Mucosa of descending colon (tissue), 3 donors: ENCODE results near the gene UBA6. TPM values are rescaled to one million over a fixed set of nuclear protein-coding genes. Genes with fewer than 3 reads are reported as not detected.
"Not testable (repeated sequence)": the region's sequence is repeated elsewhere in the genome, so short reads cannot be mapped to it uniquely, and the experiment has no call there.

Source experiments
- ATAC-seq: fragments of 200-7000 bp; cut with Tn5 transposase; one replicate; pipeline ENCODE4 v1.9.1; 2020; ENCODE audit warnings: mild to moderate bottlenecking, moderate library complexity
- DNase-seq, 3 donors: peaks; one replicate each; pipeline ENCODE4 v3.0.0-alpha.2; 2020
- H3K36me3 ChIP-seq: fragments of 200-600 bp; one replicate; pipeline ENCODE4 v1.8.0; 2021; ENCODE audit warnings: low read depth, mild to moderate bottlenecking
- H3K4me1 ChIP-seq: fragments of 200-600 bp; one replicate; pipeline ENCODE4 v1.8.0; 2021; ENCODE audit warnings: low read depth, mild to moderate bottlenecking
- H3K4me3 ChIP-seq: fragments of 200-600 bp; one replicate; pipeline ENCODE4 v1.8.0; 2021; ENCODE audit warnings: mild to moderate bottlenecking
- H3K9me3 ChIP-seq: fragments of 200-600 bp; one replicate; pipeline ENCODE4 v1.8.0; 2021; ENCODE audit warnings: mild to moderate bottlenecking
- CTCF ChIP-seq: fragments of 200-600 bp; IDR thresholded peaks from one replicate; pipeline ENCODE4 v1.8.0; 2022; ENCODE audit warnings: antibody characterized with exemption, mild to moderate bottlenecking
- intact Hi-C, 2 donors: fragments of 100-400 bp; cut with DNase I in 1 of 2; cut with micrococcal nuclease in 1 of 2; formaldehyde crosslinking; loops; one replicate each; pipeline versions ENCODE4 v1.11.0 to v1.11.1; 2022; cut with DNase I, micrococcal nuclease
- total RNA-seq, 3 donors: library from RNA; stranded (reverse); fragmentation: NEBNext Ultra II Directional in 2 of 3; extraction: Animal tissue kit (Norgen Biotek cat#: 25700) in 2 of 3; gene quantifications; one replicate each; pipeline versions ENCODE4 v1.2.1 to v1.2.4, GENCODE V29; 2021 to 2023
- donor health status: DM: no; HTN: no; CAD: no; lungs with moderate emphysema.
- donor health status: DM: no; HTN: no; CAD: no.
- donor health status: DM: no; HTN: yes; CAD: no.

The UBA6 gene
- total RNA-seq, 3 donors from 2014 or later, result 35.1 to 49.2 (median 47.9) TPM

- DNase-seq (peak in 1 of 3 donors; percentile 9), ATAC-seq (peak; percentile 78)
- H3K4me3 ChIP-seq, result no peak overlapping the region
- intact Hi-C loops, result no loop called here
- H3K4me1 ChIP-seq, result no peaks in the 10 kb centered on the region
- H3K36me3 ChIP-seq, result no peaks in the 10 kb centered on the region
- TF ChIP-seq CTCF, result no peak
- no peaks in the 10 kb centered on the region for H3K9me3 ChIP-seq
Observed at GRCh38 chr4:67713529-67714247, 12.7 kb upstream of the UBA6 start.

GRCh38 chr4:67712650-67713528 is 11.9 kb upstream of the UBA6 start:
- ATAC-seq, result no peak

GRCh38 chr4:67712000-67712625 is 11.2 kb upstream of the UBA6 start:
- intact Hi-C loops, result no loop called here
- Histone ChIP-seq H3K9me3 (no peaks in the 10 kb centered on the region), H3K4me1 (no peaks in the 10 kb centered on the region), H3K4me3 (no peak overlapping the region), H3K36me3 (no peaks in the 10 kb centered on the region)
- no peak for ATAC-seq
- TF ChIP-seq CTCF, result no peak
- no peak for DNase-seq

More at GRCh38 chr4:67712650-67713528, 11.9 kb upstream of the UBA6 start:
- no peaks in the 10 kb centered on the region for H3K4me1 ChIP-seq
- no peak for DNase-seq
- no peak overlapping the region for H3K4me3 ChIP-seq
- intact Hi-C loops, result no loop called here
- H3K9me3 ChIP-seq, result no peaks in the 10 kb centered on the region
- H3K36me3 ChIP-seq, result no peaks in the 10 kb centered on the region
- TF ChIP-seq CTCF, result no peak

GRCh38 chr4:67706682-67707081 is 5.7 kb upstream of the UBA6 start:
- H3K4me3 ChIP-seq, H3K36me3 ChIP-seq, DNase-seq, H3K4me1 ChIP-seq, intact Hi-C loops, ATAC-seq, H3K9me3 ChIP-seq: not testable (repeated sequence)

GRCh38 chr4:67704843-67705242 is 3.9 kb upstream of the UBA6 start:
- peaks cover 3% of the 10 kb centered on the region for H3K4me1 ChIP-seq
- intact Hi-C loops, result no loop called here
- H3K36me3 ChIP-seq, result no peaks in the 10 kb centered on the region
- ATAC-seq (no peak), DNase-seq (no peak)
- TF ChIP-seq CTCF, result no peak
- H3K4me3 ChIP-seq, result no peak overlapping the region
- H3K9me3 ChIP-seq, result no peaks in the 10 kb centered on the region

- DNase-seq, result no peak
- H3K4me3 ChIP-seq, result no peak overlapping the region
- intact Hi-C loops, result no loop called here
Observed at GRCh38 chr4:67702166-67702565, 1.2 kb upstream of the UBA6 start.

More at GRCh38 chr4:67702166-67702565, 1.2 kb upstream of the UBA6 start:
- no peak for TF ChIP-seq CTCF
- peaks cover 7% of the 10 kb centered on the region for H3K4me1 ChIP-seq
- no peak for ATAC-seq
- H3K9me3 ChIP-seq, result no peaks in the 10 kb centered on the region
- H3K36me3 ChIP-seq, result no peaks in the 10 kb centered on the region
